Stimulated activated CD4-positive, alpha-beta T cell treated with anti-CD3 and anti-CD28 coated beads, Interleukin-15, amount 100 ng/mL, for 24 hours (primary cell): ENCODE results near the gene RHOXF1.
"Not testable (repeated sequence)": the region's sequence is repeated elsewhere in the genome, so short reads cannot be mapped to it uniquely, and the experiment has no call there.

ENCODE experiments used
- DNase-seq: peaks from one replicate; pipeline ENCODE4 v3.0.0-alpha.2; 2020

Gene RHOXF1

GRCh38 chrX:120077590-120077989 lies 38.1 kb downstream of the RHOXF1 start, which contains the start of gene RHOXF2B:
Gene RHOXF2B, minus strand, starts transcription at chrX:120077690. Its CDS starts 138 bp downstream, at chrX:120077552.
- not testable (repeated sequence) for DNase-seq

GRCh38 chrX:120066169-120066568 lies 49.5 kb downstream of the RHOXF1 start:
- DNase-seq = not testable (repeated sequence)
